ENCODE measurements around the gene NFIA.

NFIA gene

DNA sequence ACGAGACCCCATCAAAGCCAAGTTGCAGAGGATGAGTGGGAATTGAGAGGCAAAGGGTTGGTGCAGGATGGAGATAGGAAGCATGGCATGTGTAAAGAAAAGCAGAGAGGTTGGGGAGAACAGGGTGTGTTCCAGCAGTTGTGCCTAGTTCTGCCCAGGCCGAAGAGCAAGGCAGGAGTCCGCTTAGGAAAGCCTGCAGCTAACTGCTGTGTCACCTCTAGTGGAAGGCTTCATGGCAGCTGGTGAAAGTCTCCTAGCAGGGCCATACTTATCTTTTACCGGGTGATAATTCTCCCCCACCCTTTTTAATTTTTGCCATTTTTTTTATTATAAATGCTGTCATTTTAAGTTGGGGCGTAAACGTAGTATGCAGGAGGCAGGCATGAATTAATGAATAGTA lies 93.6 kb downstream of the NFIA start:
- H3K4me3 ChIP-seq (ENCODE audit: low read length): no peak overlapping the region
- DNase-seq (ENCODE audit: low read depth): no peak
- TF ChIP-seq, protein P1, sequence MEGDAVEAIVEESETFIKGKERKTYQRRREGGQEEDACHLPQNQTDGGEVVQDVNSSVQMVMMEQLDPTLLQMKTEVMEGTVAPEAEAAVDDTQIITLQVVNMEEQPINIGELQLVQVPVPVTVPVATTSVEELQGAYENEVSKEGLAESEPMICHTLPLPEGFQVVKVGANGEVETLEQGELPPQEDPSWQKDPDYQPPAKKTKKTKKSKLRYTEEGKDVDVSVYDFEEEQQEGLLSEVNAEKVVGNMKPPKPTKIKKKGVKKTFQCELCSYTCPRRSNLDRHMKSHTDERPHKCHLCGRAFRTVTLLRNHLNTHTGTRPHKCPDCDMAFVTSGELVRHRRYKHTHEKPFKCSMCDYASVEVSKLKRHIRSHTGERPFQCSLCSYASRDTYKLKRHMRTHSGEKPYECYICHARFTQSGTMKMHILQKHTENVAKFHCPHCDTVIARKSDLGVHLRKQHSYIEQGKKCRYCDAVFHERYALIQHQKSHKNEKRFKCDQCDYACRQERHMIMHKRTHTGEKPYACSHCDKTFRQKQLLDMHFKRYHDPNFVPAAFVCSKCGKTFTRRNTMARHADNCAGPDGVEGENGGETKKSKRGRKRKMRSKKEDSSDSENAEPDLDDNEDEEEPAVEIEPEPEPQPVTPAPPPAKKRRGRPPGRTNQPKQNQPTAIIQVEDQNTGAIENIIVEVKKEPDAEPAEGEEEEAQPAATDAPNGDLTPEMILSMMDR (conservative IDR thresholded peaks at IDR 0.05; ENCODE audit: low read length): no peak

DNA sequence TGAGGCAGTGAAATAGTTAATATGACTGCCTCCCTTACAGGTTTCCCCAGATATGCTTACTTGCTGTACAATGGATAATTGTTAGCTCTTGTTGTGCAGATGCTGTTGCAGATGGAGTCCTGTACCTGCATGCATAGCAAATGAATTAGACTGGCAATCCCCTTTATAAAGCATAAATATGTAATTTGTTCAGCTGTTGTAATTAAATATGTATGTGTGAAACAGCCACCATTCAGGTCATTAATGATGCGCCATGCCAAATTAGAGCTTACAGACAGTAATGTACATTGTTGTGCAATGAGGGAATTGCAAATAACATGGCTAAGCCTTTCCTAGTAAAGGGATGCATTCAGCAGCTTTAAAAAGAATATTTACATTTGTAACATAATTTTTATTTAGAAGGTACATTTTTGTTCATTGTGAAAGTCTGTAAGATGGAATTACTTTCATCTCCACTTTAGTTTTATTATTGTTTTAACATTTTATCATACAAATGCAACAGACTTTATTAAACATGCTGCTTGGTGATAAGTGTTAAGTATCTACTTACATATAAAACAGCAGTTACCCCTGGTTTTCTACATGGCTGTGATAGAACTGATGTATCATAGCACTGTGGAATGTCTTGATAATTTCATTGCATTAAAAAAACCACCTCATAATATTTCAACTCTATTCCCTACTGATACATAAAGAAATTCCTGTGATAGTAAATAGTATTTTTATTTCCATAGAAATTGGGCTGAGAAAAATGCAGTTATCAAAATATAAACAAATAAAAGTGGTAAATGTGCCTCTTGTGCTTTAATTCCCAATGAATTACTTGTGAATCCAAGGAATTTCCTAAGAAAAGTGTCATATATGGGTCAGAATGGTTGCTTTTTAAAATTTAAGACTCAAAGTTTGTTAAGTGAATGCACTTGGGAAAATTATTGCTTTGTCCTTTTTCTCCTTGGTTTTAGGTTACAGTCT lies 99.0 kb downstream of the NFIA start:
- no peak overlapping the region for H3K4me3 ChIP-seq (ENCODE audit: low read length)
- TF ChIP-seq, protein P1 (conservative IDR thresholded peaks at IDR 0.05; ENCODE audit: low read length): no peak
- no peak for DNase-seq (ENCODE audit: low read depth)

DNA sequence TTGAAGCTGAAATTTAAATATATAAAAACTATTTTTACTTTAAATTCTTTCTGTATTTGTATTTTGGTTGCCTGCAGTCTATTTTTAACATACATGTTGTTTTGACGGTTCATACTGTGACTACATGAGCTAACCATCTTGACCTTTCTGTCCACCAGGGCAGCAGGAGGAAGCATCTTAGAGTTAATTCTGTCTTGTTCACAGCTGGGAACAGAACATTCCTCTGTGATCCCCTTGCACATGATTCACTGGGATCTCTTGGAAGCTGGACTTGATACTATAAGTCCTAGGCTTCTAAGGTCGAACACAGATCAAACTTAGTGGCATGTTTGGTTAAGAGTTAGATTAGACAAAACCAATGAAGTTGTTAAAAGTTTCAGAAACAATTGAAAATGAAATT lies 99.7 kb downstream of the NFIA start:
- H3K4me3 ChIP-seq (ENCODE audit: low read length): no peak overlapping the region
- TF ChIP-seq, protein P1 (conservative IDR thresholded peaks at IDR 0.05; ENCODE audit: low read length): peak; percentile 22; the same call in 1 of the 2 replicates
- DNase-seq (ENCODE audit: low read depth): peak; percentile 70

DNA sequence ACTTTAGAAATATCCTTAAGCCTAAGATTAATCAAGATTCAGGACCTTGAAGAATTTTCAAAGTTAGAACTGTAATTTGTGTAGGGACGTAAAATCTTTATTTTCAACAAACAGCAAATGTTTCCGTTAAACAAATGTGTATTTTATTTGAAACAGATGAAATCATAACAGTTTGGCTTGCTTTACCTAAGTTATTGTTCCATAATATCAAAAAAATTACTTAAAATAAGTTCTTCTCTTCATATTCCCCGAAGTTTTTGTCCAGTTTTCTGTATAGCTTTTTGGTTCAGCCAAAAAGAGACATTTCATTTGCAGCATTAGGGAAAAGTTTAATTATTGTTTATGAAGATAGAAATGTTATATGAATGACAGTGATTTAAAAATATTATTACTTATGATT lies 100.1 kb downstream of the NFIA start:
- TF ChIP-seq, protein P1 (conservative IDR thresholded peaks at IDR 0.05; ENCODE audit: low read length): no peak
- DNase-seq (ENCODE audit: low read depth): no peak
- no peak overlapping the region for H3K4me3 ChIP-seq (ENCODE audit: low read length)

DNA sequence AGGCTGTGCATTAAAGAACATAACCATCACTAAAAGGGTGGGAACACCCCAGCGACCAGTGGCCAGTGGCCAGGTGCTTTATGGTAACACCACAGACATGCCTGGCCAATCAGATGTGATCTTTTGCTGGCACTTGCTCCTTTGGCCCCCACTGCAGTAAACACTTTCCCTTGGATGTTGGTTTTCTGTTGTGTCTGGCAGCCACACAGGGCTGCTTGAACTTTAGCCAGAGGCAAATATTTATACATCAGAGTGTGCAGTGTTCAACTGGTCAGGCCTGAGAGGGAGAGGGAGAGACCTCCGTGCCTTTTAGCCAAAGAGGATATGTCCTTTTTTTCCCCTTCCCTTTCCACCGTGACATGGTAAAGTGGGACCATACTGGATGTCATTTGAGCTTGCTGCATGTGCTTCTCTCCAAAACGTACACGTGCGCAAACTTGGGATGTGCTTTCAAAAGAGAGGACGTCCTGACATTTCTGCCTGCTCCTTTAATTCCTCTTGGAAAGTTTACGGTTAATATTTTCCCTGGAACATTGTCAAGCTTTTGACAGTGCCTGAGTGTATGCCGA lies 101.2 kb downstream of the NFIA start:
- TF ChIP-seq, protein P1 (conservative IDR thresholded peaks at IDR 0.05; ENCODE audit: low read length): no peak
- H3K4me3 ChIP-seq (ENCODE audit: low read length): peak overlapping the region; percentile 18
- peak; percentile 31 for DNase-seq (ENCODE audit: low read depth)

DNA sequence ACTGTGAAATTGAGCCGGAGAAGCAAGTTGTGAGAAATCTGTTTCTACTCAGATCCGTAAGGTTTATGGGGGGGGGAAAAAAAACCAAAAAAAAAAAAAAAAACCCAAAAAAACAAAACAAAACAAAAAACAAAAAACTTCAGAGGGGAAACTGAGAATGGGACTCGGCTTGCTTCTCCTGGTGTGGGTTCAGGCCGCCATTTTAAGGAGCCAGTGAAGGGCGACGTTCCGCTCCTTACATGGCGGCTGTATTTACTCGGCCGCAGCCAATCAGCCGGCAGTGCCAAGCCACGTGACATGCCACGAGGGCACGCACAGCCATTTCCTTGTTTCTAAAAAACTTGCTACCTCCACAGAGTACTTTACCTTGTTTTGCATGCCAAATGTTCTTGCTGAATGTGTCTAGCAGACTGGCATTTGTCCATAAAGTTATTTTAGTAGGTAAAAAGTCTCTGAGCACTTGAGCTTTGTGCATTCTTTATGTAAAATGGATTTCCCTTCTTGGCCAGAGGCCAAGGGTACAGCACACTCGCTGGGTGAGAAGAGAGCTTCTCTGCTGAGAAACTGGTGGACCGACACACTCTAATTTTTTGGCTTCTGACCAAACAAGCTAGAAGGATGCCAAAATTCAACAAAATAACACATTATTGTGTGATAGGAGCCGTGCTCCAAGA lies 101.8 kb downstream of the NFIA start:
- peak overlapping the region; percentile 18 for H3K4me3 ChIP-seq (ENCODE audit: low read length)
- DNase-seq (ENCODE audit: low read depth): peak; percentile 87
- TF ChIP-seq, protein P1 (conservative IDR thresholded peaks at IDR 0.05; ENCODE audit: low read length): no peak

Data from AG10803 (cell line).